ENCODE data around the gene PIGH. TPM values are rescaled to one million over a fixed set of nuclear protein-coding genes. Genes with fewer than 3 reads are reported as not detected.

The PIGH gene
- polyA plus RNA-seq, 1 of the 3 experiments (the other 2 are of a cell fraction) = 23.6 TPM

DNA sequence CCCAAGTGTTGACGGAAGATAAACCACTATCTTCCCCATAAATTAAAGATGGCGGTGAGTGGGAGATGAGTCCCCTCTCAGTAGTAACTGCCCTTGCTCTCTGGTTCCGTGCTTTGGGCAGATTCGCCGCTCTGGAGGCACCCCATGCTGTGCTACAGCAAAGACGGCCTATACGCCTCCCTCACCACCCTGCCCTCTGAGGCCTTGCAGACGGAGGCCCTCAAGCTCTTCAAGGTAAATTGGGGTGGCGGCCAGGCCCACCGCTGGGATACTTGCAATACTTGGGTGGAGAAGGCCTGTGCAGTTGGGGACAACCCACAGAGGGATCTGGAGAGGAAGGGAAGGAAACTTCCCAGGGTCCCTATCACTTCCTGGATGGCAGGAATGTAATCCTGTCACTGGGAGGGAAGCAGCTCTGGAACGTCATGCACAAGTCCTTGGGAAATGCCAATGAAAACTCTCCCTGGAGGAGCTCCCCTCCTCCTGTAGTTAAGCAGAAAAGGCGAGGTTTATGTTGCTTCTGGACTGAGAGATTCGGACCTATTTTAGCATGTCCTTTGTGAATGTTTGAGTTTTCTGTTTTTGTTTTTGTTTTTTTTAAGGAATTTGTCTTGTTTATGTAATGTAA lies 22.8 kb downstream of the PIGH start:
- no peaks in the 10 kb centered on the region; a peak in 1 of 4 replicates for H3K4me1 ChIP-seq (ENCODE audit: control insufficient read depth in 1 of 2, insufficient read depth in 2 of 2, low read depth in 1 of 2, low read length in 1 of 2)
- WGBS (ENCODE audit: low lambda C conversion rate) = 83% methylated on average over 13 of the region's 13 CpGs
- H3K4me3 ChIP-seq (ENCODE audit: low read depth in 2 of 2, low read length in 1 of 2) = no peak overlapping the region
- H3K9ac ChIP-seq = no peak overlapping the region
- H3F3A ChIP-seq (replicated peaks; ENCODE audit: insufficient read depth) = no peaks in the 10 kb centered on the region
- no peaks in the 10 kb centered on the region for H3K9me3 ChIP-seq
- no peak overlapping the region for H3K4me2 ChIP-seq
- H4K20me1 ChIP-seq (ENCODE audit: insufficient read depth) = no peaks in the 10 kb centered on the region
- ChIA-PET CTCF (interaction anchor here (1.2 to 24.4 kb wide), 8 partner anchors 7 to 151 kb away, joined by 3 to 237 read pairs (median 5); partner anchors contain the start of genes PIGH and RDH12), POLR2A (no interaction called here)
- H3K27me3 ChIP-seq (ENCODE audit: insufficient read depth) = no peaks in the 10 kb centered on the region
- no peaks in the 10 kb centered on the region for H3K79me2 ChIP-seq (ENCODE audit: insufficient read depth)
- H3K36me3 ChIP-seq (replicated peaks in 1 of 2; ENCODE audit: control insufficient read depth in 1 of 2, insufficient read depth in 2 of 2, low read length in 1 of 2) = no peaks in the 10 kb centered on the region
- TF ChIP-seq GABPA (IDR thresholded peaks at IDR 0.05; ENCODE audit: low read depth) (no peak), MXI1 (IDR thresholded peaks at IDR 0.05; ENCODE audit: low read depth, low read length) (no peak), POLR2AphosphoS5 (IDR thresholded peaks at IDR 0.05; ENCODE audit: low read depth, low read length) (no peak), ZBTB33 (IDR thresholded peaks at IDR 0.05; ENCODE audit: borderline replicate concordance, low read depth) (no peak), YY1 (IDR thresholded peaks at IDR 0.05; ENCODE audit: low read depth) (no peak), RAD21 (IDR thresholded peaks at IDR 0.05; ENCODE audit: low read length) (no peak), EZH2phosphoT487 (IDR thresholded peaks at IDR 0.05; ENCODE audit: borderline replicate concordance, low read depth) (no peak), FOXJ3 (CRISPR knock-in tag; IDR thresholded peaks at IDR 0.05) (no peak), GATA2 (CRISPR knock-in tag; IDR thresholded peaks at IDR 0.05) (no peak), JUND (IDR thresholded peaks at IDR 0.05) (no peak), SIN3A (IDR thresholded peaks at IDR 0.05; ENCODE audit: borderline replicate concordance, low read depth, low read length) (no peak), TAF1 (IDR thresholded peaks at IDR 0.05; ENCODE audit: borderline replicate concordance, low read depth, low read length) (no peak), REST (IDR thresholded peaks at IDR 0.05; ENCODE audit: low read depth, low read length) (no peak), RFX5 (IDR thresholded peaks at IDR 0.05; ENCODE audit: low read length) (no peak)
- TF ChIP-seq, protein P1, sequence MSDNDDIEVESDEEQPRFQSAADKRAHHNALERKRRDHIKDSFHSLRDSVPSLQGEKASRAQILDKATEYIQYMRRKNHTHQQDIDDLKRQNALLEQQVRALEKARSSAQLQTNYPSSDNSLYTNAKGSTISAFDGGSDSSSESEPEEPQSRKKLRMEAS (IDR thresholded peaks at IDR 0.05; ENCODE audit: low read depth) = no peak
- TF ChIP-seq, protein P2, sequence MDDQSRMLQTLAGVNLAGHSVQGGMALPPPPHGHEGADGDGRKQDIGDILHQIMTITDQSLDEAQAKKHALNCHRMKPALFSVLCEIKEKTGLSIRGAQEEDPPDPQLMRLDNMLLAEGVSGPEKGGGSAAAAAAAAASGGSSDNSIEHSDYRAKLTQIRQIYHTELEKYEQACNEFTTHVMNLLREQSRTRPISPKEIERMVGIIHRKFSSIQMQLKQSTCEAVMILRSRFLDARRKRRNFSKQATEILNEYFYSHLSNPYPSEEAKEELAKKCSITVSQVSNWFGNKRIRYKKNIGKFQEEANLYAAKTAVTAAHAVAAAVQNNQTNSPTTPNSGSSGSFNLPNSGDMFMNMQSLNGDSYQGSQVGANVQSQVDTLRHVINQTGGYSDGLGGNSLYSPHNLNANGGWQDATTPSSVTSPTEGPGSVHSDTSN (IDR thresholded peaks at IDR 0.05) = no peak
- TF ChIP-seq, protein P3, sequence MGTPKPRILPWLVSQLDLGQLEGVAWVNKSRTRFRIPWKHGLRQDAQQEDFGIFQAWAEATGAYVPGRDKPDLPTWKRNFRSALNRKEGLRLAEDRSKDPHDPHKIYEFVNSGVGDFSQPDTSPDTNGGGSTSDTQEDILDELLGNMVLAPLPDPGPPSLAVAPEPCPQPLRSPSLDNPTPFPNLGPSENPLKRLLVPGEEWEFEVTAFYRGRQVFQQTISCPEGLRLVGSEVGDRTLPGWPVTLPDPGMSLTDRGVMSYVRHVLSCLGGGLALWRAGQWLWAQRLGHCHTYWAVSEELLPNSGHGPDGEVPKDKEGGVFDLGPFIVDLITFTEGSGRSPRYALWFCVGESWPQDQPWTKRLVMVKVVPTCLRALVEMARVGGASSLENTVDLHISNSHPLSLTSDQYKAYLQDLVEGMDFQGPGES (IDR thresholded peaks at IDR 0.05; ENCODE audit: low read depth, low read length) = no peak
- TF ChIP-seq, protein P4, sequence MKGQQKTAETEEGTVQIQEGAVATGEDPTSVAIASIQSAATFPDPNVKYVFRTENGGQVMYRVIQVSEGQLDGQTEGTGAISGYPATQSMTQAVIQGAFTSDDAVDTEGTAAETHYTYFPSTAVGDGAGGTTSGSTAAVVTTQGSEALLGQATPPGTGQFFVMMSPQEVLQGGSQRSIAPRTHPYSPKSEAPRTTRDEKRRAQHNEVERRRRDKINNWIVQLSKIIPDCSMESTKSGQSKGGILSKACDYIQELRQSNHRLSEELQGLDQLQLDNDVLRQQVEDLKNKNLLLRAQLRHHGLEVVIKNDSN (IDR thresholded peaks at IDR 0.05; ENCODE audit: borderline replicate concordance, low read depth) = no peak
- no peak overlapping the region for H2AFZ ChIP-seq (ENCODE audit: low read depth)
- no peak overlapping the region for H3K27ac ChIP-seq (ENCODE audit: low read depth in 2 of 2, low read length in 1 of 2)
- no peak for DNase-seq
- no peaks in the 10 kb centered on the region for H3K9me2 ChIP-seq
